HG03108 (cell line): ENCODE results near the gene SOCS7.

ENCODE experiments used
- ATAC-seq: cut with Tn5 transposase; IDR thresholded peaks from one replicate; pipeline ENCODE4 v1.9.1; 2021; ENCODE audit warnings: moderate library complexity; ENCODE audit not compliant: unreplicated experiment

SOCS7 gene

DNA sequence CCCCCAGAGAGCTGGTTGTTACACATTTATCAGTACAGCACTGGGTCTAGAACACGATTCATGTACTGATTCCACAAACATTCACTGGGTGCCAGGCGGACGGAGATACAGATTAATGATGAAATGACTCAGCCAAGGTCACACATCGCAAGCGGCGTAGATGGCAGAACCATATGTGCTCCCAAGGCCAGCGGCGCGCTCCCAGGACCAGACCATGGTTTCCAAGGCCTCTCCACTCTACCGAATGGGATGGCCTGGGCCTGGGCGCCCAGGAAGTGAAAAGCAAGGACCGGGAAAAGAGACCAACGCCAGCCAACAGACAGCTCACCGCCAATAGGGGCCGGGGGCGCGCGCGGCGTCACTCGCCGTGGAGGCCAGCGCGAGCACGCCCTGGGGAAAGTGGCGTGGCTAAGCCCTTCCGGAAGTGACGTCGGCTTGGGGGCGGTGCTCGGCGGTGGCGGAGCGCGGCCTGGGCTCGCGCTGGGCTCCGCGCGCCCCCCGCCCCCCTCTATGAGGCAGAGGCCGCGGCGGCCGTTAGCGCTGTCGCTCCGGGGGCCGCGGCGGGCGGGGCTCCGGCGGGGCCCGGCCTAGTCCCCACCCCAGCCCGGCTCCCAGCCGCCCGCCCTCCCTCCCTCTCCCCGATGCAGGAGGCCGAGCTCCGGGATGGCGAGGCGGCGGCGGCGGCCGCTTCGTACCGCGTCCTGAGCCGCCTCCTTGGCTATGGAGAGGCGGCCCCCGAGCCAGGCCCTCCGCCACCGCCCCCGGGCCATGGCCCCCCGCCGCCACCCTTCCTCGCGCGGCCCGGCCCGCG is at the start of gene SOCS7:
SOCS7 (plus strand) TSS at position 433 of the 811 bp plus-strand sequence; CDS start at position 642, 209 bp downstream.
- peak; percentile 81 for ATAC-seq

DNA sequence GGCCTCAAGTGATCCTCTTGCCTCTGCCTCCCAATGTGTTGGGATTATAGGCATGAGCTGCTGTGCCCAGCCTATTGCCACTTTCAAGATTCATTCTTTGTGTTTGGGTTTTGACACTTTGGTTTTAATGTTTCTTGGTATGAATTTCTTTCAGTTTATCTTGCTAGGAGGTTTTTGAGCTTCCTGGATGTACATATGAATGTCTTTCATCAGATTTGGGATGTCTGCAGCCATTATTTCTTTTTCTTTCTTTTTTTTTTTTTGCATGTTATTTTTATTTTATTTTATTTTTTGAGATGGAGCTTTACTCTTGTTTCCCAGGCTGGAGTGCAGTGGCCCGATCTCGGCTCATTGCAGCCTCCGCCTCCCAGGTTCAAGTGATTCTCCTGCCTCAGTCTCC is 36.1 kb upstream of the SOCS7 start:
- ATAC-seq, result no peak

DNA sequence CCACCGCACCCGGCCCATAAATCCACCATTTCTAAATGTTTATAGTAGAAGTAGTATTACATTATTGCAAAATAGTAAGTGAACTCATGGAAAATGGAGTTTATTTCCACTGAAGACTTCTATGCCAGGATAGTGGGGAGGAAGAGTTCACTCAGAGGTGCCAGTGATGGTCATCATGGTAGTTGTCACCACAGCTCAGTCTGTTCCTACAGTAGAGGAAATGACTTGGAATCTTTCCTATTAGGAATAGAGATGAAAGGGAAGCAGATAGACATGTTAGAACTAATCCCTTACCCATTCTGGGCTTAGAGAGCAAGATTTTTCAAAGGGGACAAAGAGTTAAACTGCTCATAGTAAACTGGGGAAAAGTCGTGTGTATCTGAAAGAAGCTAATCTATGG is 34.6 kb upstream of the SOCS7 start:
- ATAC-seq, result no peak

- no peak for ATAC-seq
Measured at GRCh38 chr17:38320482-38320881, 31.2 kb upstream of the SOCS7 start.

- no peak for ATAC-seq
Measured at GRCh38 chr17:38322156-38322779, 29.4 kb upstream of the SOCS7 start.

- no peak for ATAC-seq
Measured at GRCh38 chr17:38322897-38323296, 28.7 kb upstream of the SOCS7 start.

DNA sequence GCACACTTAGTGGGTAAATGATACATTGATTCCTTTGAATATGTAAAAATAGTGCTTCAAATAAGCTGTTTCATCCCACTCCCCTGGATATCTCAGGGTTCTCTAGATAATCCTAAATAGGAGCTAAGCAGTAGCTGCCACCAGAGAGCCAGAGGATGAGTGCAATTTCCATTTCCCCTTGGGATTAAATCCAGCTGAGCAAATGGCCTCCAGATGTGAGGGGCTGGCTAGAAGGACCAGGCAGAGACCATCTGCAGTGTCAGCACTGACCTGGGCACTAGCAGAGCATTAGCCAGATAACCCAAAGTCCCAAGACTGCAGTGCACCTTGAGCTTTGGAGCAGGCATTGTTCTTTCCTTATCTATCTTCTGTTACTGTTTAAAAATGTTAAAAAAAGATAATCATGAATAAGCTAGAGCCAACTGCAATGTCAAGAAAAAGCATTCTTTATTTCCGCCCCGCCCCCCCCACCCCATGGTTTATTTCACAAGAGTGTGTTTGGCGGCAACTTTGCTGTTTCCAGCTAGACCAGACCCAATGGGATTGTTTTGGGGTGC is 27.4 kb upstream of the SOCS7 start:
- ATAC-seq, result no peak

DNA sequence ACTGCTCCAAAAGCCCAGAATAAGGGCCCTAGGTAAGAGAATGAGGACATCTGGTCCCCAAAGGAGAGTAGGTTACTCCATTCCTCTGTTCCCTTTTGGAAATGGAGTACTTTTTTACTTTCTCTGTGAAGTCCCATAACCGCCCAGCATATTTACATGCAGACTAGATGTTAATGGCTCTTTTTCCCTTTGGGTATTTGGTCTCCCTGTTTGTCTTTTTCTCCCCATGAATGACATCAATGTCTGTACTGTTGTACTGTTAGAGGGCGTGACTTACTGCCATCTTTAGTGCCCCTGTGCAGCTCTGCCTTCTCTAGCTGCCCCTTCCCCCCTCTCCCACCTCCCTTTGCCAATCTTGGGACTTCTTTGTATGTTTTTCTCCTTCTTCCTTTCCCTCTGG is 26.9 kb upstream of the SOCS7 start:
- no peak for ATAC-seq

DNA sequence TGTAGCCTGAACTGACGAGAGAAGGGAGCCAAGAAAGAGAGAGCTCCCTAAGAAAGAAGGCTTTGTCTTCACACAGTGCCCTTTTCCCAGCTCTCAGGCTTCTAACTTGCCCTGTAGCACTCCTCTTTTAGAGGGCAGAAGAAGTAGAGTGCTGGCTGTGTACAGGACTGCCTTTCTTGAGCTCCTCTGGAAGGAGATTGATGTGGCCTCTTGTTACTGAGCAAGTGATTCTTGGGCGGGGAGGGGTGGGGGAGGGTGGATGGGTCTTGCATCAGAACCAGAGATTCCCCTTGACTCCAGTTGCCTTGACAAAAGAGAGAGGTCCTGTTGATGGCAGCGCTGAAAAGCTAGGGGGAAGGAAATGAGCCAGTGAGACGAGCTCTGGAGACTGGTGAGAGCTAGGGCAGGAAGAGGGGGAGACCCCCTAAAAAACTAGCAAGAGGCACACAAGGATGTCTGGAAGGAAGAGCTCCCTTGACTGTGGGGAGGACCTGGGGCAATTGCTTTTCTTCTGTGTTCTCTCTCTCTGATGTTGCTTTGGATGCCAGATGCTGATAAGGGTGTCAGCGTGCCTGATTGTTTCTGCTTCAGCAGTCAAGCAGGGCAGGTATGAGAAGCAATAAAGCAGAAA is 26.3 kb upstream of the SOCS7 start:
- no peak for ATAC-seq

GRCh38 chr17:38326996-38327792 is 24.4 kb upstream of the SOCS7 start:
- ATAC-seq, result no peak

DNA sequence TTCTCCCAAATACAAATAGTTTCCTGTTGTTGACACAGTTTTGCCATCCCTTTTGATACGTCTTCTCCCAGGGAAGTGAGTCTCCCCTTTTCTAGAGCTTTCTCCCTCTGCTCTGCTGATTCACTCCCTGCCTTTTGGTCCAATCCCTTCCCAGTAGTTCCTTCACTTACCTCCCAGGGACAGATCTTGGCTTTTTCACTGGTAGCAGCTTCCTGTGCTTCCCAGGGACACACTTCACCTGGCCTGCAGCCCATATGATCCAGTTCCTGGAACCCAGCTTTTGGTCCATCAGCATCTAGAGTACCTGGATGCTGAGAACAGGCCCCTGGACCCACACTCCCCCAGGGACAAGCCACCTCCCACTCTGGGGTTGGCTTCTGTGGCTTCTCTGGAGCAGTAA is 23.7 kb upstream of the SOCS7 start:
- ATAC-seq, result no peak

DNA sequence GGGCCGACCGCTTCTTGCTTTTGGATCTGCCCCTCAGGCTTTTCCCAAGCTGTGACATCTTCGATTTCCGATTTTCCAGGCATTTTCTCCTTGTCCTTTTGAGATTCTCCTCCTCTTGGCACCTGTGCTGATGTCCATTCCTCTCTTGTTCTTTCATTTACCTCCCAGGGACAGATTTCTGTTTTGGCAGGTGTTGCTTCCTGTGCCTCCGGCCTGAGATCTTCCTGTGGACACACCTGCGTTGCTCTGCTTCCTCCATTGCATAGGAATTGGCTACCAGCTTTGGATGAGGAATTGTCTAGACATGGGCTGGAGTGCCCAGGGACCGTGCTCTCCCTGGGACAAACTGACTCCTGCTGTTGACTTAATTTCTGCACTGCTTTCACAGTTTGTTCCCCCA is 23.0 kb upstream of the SOCS7 start:
- ATAC-seq, result no peak

GRCh38 chr17:38329284-38329683 is 22.4 kb upstream of the SOCS7 start:
- no peak for ATAC-seq

DNA sequence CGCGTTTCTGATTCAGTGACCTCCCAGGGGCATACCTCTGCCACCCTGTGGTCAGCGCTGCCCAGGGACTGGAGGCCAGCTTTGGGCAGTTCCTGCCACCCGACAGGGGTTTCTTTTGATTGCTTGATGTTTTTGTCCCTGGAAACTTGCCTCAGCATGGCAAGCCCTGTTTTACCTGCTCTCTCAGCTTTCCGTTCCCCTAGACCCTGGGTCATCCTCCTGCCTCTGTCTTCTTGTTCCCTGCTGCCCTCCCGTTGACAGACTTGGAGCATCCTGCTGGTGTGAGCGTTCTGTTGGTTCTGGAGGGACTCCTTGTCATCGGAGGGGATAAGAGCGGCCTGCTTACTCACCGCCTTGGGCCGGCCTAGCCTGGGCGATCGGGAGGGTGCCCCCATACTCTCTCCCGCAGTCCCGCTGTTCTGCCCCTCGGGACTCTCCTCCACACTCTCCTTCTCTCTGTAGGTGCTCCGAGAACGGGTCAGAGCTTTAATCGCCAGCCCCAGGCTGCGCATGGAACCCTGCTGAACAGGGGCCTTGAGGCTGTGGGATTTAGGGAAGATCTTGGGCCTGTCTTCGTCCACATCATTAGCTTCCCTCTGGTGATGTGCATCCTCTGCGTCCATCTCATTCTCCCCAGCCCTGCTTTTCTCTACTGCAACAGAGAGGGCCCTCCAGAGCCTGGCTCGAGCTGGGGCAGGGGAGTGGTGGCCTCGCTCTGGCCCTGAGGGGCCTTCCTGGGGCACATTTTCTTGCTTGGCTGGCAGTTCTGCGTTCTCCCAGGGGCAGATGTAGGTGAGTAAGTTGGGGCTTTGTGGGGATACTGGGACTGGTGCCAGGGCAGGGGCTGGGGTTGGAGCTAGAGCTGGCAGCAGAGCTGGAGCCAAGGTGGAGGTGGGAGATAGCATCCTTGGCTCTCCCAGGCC is 21.6 kb upstream of the SOCS7 start:
- ATAC-seq, result no peak

DNA sequence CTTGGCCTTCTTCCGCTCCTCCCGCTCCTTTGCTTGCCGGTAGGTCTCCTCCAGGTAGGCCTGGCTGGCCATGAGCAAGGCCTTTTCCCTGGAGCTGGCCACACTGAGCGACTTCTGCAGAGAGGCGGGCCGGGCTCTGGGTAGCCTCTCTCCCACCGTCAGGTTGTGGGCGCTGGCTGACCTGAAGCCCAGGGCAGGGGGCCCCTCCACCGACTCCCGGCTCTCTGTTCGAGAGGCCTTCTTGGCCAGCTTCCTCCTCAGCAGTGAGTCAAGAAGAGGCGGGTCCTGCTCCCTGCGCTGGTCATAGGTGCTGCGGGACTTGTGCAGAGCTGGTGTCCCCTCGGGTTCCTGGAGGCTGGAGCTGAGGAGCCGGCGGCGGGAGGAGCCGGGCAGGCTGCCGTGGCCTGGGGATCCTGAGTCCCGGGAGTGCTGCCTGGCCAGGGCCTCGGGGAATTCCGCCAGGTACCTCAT is 20.7 kb upstream of the SOCS7 start:
- ATAC-seq, result no peak

DNA sequence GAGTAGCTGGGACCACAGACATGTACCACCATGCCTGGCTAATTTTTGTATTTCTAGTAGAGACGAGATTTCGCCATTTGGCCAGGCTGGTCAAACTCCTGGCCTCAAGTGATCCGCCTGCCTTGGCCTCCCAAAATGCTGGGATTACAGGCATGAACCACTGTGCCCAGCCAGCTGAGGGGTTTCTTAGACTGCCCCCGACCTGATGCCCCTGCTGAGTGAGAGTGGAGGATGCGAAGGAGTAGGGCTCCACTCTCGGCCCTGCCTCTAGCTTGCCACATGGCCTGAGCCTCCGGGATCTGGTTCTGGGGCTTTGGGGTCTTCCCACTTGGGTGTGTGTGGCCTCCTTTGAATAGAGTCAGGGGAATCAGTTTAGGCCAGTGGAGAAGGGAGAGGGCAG is 18.9 kb upstream of the SOCS7 start:
- no peak for ATAC-seq

- ATAC-seq, result no peak
Measured at GRCh38 chr17:38333635-38334295, 17.9 kb upstream of the SOCS7 start.

GRCh38 chr17:38334480-38335364 is 16.9 kb upstream of the SOCS7 start:
- no peak for ATAC-seq
